LNCaP clone FGC (cell line): ENCODE results near the gene KLHL6.

Experiments
- DNase-seq: peaks from one replicate; pipeline ENCODE4 v3.0.0-alpha.2; 2011; ENCODE audit warnings: low read depth
- H3K4me3 ChIP-seq: 2 replicates; pipeline ENCODE4 v1.5.1; 2011; ENCODE audit warnings: mild to moderate bottlenecking, low read depth, low read length, control low read depth
- TF ChIP-seq, protein P1 (sequence below): IDR thresholded peaks from 2 replicates; pipeline ENCODE4 v1.5.1; 2012; ENCODE audit warnings: mild to moderate bottlenecking; ENCODE audit not compliant: control insufficient read depth, insufficient read depth; ENCODE audit errors: extremely low read depth

Gene KLHL6

DNA sequence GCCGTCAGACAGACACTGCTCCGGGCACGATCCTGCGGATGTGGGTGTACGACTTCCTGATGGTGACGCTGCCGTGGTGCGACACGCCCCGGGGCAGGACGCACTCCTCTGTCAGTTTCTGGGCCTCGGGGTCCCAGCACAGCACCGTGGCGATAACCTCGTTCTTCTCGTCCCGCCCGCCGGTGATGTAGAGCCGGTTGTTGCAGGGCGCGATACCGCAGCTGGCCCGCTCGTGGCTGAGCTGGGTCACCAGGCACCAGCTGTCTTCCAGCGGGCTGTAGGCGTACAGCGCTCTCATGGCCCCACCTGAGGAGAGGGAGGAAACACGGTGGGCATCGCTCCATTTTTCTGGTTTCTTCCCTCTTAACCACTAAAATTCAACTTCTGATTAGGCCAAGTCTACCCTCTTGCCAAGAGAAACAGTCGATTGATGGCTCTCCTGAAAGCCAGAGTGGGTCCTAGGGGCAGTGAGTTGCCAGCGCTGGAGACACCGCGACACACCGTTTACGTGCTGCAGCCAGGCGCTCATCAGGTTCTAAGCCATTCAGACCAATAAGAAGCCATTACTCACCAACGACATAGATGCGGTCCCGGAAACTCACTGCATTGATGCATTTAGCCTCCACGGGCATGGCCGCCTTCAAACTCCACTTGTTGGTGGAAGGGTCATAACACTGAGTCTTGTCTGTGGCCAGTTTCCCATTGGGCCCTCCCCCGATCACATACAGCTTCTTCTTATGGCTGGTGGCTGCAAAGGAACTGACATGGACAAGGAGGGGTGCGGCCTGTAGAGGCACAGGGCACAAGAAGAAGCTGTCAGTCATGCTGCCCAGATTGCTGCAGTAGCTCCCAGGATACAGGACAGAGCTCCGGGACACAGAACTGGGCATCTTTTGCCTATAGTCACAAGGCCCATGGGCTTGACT, 63.3 kb downstream of the KLHL6 start:
- TF ChIP-seq, protein P1, sequence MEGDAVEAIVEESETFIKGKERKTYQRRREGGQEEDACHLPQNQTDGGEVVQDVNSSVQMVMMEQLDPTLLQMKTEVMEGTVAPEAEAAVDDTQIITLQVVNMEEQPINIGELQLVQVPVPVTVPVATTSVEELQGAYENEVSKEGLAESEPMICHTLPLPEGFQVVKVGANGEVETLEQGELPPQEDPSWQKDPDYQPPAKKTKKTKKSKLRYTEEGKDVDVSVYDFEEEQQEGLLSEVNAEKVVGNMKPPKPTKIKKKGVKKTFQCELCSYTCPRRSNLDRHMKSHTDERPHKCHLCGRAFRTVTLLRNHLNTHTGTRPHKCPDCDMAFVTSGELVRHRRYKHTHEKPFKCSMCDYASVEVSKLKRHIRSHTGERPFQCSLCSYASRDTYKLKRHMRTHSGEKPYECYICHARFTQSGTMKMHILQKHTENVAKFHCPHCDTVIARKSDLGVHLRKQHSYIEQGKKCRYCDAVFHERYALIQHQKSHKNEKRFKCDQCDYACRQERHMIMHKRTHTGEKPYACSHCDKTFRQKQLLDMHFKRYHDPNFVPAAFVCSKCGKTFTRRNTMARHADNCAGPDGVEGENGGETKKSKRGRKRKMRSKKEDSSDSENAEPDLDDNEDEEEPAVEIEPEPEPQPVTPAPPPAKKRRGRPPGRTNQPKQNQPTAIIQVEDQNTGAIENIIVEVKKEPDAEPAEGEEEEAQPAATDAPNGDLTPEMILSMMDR = no peak
- no peak overlapping the region for H3K4me3 ChIP-seq
- DNase-seq = no peak

DNA sequence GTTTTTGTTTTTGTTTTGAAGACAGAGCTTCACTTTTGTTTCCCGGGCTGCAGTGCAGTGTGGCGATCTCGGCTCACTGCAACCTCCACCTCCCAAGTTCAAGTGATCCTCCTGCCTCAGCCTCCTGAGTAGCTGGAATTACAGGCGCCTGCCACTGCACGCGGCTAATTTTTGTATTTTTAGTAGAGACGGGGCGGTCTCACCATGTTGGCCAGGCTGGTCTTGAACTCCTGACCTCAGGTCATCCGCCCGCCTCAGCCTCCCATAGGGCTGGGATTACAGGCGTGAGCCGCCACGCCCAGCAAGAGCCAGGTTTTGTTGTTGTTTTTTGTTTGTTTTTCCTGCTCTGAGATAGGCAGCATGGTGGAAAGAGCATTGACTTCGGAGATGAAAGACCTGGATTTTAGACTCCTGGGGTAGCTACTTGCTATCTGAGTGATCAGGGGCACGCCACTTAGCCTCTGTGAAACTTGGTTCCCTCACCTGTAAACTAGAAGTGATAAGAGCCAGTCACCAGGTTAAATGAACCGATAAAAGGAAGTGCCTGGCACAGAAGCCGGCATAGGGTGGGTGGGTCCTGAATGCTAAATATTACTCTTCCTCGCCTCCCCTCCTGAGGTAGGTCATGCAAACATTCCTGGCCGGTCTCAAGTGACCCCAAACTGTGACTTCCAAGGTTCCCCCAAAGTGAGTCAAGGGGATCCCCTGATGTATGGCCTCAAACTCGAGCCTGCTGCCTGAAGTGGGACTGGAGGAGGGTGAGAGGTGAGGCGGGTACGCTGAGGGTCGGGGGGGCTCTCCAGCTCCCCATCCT, 64.2 kb downstream of the KLHL6 start:
- TF ChIP-seq, protein P1 = no peak
- DNase-seq = no peak
- H3K4me3 ChIP-seq = no peak overlapping the region

DNA sequence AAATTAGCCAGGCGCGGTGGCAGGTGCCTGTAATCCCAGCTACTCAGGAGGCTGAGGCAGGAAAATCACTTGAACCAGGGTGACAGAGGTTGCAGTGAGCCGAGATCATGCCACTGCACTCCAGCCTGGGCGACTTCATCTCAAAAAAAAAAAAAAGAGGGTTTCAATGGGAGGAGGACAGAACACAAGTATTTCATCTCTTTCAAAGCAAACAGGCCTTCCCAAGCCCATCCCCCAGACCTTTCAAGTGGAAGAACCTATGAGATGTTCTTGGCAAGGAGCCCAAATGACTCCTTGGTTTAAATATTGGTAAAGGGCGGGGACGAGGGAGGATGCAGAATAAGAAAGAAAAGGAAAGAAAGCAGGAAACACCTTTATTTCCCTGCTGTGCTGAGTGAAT, 64.9 kb downstream of the KLHL6 start:
- no peak overlapping the region for H3K4me3 ChIP-seq
- DNase-seq = peak; percentile 81
- TF ChIP-seq, protein P1 = no peak

GRCh38 chr3:183490211-183490601, 65.3 kb downstream of the KLHL6 start:
- DNase-seq = peak; percentile 66
- TF ChIP-seq, protein P1 = no peak
- no peak overlapping the region for H3K4me3 ChIP-seq

GRCh38 chr3:183489455-183490210, 65.9 kb downstream of the KLHL6 start:
- H3K4me3 ChIP-seq = no peak overlapping the region
- peak; percentile 34 for DNase-seq
- TF ChIP-seq, protein P1 = no peak

- DNase-seq = no peak
- no peak overlapping the region for H3K4me3 ChIP-seq
- TF ChIP-seq, protein P1 = no peak
These were observed 67.2 kb downstream of the KLHL6 start for GRCh38 chr3:183488343-183488742.
